Suppressor macrophage treated with lipopolysaccharide for 4 hours (primary cell): ENCODE measurements around the gene ULK4.
"Not testable (repeated sequence)": the region's sequence is repeated elsewhere in the genome, so short reads cannot be mapped to it uniquely, and the experiment has no call there.

Experiments
- DNase-seq: peaks from one replicate; pipeline ENCODE4 v3.0.0-alpha.2; 2020

ULK4 gene

DNA sequence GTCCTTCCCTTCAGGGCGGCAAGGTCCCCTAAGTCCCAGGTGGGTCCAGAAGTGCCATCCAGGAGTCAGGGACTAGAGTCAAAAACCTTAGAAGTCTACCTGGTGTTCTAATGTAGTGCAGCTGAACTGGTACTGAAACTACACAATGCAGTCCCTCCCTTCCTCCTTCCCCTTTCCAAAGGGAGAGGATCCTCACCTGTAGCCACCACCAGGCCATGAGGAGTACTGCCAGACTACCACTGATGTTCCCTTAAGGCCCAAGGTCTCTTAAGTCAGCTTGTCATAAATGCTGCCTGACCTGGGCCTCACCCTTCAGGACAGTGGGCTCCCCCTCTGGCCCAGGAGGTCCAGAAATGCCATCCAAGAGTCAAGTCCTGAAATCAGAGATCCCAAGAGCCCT, 98.9 kb downstream of the ULK4 start:
- no peak for DNase-seq

DNA sequence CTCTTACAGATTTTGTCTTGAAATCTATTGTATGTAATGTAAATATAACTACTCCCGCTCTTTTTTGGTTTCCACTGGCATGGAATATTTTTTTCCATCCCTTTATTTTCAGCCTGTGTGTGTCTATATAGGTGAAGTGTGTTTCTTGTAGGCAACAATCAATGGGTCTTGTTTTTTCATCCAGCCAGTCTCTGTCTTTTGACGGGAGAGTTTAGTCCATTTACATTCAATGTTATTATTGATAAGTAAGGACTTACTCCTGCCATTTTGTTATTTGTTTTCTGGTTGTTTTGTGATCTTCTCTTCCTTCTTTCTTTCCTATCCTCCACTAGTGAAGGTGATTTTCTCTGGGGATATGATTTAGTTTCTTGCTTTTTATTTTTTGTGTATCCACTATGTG, 101.4 kb downstream of the ULK4 start:
- DNase-seq, result not testable (repeated sequence)

DNA sequence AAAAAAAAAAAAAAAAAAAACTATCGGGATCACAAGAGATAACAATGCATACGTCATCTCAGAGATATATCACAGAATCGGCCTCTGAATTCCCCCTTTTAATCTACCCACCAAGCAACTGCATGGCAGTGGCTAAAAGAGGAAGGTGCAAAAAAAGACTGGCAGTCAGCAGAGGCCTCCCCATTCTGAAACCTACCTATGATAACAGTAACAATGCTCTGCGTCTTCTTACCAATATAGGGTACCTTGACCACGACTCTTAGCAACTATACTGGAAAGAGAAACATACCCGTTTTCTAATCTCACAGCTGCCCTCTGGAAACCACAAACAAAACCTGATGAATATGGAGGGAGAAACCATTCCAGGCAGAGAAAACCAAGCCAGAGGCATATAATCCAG, 106.9 kb downstream of the ULK4 start:
- DNase-seq, result no peak

DNA sequence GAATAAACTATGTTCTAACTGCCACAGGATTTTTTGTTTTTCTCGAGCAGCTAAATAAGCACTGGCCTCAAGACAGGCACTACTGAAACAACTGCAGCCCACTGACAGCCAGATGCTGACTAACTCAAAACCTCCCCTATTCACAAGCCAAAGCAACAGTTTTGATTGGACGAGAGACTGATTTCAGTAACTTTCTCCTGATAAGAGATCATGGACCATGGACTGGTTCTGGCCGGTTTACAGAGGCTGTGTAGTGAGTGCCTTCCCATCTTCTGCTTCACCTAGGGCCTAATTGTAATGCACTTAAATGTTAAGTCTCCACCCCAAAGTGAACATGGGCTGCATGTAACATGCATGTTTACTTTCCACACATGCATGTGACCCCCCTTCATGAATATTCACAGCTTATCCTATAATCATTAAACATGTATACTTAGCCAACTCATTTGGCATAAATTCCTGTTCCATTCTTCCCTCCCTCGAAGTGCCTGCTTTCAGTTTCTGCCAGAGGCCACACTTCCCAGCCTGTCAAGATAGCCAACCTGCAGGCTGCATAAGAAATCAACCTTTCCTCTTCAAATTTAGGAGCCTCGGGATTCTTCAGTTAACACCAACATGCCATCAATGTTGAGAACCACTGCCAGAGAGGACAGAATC, 108.2 kb downstream of the ULK4 start:
- DNase-seq, result no peak

DNA sequence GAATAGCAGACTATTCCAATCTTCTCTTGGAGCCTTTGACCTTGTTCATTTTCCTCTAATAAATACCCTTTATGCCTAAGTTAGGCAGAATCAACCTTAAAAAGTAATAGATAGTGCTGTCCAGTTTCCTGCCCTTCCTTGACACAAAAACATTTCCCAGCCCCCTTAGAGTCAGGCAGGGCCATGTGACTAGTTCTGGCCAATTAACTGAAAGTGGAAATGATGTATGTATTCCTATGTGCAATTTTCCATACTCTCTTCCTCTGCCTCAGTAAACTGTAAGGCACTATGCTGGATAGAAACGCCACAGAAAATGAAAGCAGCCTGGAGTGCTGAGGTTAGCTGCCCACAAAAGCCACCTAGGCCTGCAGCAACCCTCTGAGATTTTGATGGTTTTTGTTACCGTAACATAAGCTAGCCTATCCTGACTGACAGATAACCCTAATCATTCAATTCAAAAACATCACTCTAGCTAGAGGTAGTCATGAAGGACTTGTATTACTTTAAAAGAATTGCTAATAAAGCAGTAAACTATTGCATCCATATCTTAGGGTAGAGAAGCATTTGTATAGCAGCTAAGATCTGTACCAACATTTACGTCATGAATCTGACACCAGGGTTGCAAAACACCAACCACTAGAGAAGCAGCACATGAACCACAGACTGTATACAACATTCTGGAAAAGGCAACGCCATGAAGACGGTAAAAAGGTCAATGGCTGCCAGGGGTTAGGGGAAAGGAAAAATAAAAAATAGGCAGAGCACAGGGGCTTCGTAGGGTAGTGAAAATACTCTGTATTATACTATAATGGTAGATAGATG, 112.9 kb downstream of the ULK4 start:
- DNase-seq, result no peak

DNA sequence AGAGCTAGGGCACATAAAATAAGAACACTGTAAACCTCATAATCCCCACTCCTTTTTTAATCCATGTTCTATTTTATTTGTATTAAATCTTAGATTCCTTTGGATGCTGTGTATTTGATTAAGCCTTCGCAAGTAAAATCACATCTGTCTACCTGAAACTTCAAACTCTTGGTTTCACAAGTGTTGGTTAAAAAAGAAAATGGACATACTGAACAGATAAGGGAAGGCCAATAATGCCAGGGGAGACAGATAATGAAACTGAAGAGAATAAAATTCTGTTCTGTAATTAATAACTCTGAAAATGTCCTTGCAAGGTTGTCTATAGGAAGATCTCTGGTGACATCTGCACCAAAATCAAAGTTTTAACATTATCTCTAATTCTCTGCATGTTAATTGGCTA, 114.2 kb downstream of the ULK4 start:
- DNase-seq, result no peak

DNA sequence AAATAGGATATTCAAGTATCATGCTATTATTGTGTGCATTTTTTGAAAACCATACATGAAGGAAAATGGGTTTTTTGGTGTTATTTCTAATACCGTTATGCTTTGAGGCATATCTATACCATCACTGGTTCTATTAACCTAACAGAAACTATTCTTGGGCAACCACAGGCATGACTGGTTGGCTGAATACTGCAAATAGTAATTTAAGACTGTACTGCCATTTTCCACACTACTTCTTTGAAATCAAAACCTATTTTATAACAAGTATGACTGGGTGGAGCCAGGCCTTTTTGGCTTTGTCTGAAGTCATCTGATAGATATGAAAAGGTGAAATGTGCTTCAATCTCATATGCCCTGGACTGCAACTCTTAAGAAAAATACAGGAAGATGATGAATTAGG, 115.1 kb downstream of the ULK4 start:
- no peak for DNase-seq

DNA sequence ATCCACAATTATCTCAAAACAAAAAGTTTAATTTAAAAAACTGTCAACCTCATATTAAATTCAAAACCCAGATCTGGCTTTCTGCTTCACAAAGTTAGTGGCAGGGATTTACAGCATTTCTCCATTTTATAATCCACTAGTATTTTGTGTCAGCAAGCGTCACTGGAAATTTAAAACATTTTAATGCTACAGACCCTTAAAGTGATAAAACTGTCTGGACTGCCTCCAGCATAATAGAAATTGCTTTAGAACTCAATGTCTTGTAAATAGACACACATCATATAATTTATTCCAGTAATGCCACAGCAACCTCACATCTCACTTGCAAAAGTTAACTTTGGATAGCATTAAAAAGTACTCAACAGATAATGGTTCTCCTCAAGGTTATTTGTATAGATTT, 116.1 kb downstream of the ULK4 start:
- DNase-seq, result no peak

DNA sequence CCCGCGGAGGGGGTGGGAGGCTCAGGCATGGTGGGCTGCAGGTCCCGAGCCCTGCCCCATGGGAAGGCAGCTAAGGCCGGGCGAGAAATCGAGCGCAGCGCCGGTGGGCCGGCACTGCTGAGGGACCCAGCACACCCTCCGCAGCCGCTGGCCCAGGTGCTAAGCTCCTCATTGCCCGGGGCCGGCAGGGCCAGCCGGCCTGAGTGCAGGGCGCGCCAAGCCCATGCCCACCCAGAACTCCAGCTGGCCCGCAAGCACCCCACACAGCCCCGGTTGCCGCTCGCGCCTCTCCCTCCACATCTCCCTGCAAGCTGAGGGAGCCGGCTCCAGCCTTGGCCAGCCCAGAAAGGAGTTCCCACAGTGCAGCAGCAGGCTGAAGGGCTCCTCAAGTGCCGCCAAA, 117.6 kb downstream of the ULK4 start:
- DNase-seq, result not testable (repeated sequence)

DNA sequence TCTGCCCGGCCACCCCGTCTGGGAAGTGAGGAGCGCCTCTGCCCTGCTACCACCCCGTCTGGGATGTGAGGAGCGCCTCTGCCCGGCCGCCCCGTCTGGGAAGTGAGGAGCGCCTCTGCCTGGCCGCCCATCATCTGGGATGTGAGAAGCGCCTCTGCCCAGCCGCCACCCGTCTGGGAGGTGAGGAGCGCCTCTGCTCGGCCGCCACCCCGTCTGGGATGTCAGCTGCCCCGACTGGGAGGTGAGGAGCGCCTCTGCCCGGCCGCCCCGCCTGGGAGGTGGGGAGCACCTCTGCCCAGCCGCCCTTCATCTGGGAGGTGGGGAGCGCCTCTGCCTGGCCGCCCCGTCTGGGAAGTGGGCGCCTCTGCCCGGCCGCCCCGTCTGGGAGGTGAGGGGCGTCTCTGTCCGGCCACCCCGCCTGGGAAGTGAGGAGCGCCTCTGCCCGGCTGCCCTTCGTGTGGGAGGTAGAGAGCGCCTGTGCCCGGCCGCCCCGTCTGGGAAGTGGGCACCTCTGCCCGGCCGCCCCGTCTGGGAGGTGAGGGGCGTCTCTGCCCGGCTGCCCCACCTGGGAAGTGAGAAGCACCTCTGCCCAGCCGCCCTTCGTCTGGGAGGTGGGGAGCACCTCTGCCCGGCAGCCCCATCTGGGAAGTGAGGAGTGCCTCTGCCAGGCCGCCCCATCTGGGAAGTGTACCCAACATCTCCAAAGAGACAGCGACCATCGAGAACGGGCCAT, 120.8 kb downstream of the ULK4 start:
- DNase-seq, result not testable (repeated sequence)

DNA sequence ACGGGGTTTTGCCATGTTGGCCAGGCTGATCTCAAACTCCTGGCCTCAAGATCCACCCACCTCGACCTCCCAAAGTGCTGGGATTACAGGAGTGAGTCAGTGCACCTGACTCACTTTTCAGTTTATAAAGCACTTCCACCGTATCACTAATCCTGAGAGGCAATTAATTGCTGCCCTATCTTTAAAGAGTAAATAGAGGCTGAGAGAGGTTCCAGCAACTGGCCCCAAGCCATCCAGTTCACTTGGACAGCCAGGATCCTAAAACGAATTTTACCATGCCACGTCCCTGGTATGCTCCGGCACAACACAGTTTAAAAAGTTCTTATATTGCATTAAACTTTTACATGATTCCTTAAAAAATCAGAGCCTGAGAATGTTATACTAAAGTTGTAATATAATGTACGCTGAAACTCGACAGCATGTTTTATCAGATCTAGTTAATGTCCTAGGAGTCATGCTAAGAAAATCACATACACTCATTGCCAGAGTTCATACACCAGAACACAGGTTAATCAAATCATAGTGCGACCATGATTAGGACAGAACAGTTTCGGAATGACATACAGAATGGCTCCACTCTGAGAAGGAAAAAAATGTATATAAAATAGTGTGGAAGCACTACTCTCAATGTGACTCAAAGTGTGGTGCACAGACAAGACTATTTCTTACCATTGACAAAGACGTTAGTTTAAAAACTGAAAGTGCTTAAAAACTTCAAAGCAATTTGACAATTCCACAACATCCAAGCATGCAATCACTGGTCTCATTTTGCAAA, 125.4 kb downstream of the ULK4 start:
- no peak for DNase-seq

DNA sequence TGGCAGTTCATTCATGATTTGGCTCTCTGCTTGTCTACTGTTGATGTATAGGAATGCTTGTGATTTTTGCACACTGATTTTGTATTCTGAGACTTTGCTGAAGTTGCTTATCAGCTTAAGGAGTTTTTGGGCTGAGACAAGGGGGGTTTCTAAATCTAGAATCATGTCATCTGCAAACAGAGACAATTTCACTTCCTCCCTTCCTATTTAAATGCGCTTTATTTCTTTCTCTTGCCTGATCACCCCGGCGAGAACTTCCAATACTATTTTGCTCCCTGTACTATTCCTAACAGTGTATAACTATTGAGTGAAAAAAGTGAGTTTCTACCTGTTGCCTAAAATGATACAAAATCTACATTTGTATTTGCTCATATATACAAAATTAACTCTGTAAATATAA, 128.3 kb downstream of the ULK4 start:
- no peak for DNase-seq

DNA sequence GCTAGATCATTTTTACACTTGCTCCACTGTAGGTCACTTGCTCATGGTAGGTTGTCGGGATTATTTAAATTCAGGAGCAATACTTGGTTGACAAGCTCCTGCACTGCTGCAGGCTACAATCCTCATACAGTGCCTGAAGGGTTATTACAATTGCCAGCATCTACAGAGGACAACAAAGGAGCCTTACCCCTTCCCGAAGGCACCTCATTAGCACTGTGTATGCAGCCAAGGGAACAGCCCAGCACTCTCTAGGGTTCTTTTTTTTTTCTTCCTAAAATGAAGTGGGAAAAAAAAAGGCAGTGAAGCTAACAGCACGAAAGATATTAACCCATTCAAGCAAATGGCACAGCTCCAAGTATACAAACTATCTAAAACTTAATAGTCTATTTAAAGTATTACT, 142.7 kb downstream of the ULK4 start:
- DNase-seq, result no peak

DNA sequence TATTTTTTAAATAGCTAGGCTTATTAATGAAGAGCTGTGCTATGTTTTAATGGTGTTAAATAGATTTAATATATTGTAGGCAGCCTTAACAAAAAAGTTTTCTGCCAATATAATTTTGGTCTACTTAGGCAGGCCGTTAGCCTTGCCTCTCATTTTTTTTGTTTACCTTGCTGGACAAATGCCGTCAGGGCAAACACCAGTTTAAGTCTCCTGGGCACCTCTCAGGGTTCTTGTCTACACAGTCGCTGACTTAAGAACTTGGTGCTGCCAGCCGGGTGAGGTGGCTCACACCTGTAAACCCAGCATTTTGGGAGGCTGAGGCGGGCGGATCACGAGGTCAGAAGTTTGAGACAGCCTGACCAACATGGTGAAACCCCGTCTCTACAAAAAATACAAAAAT, 153.3 kb downstream of the ULK4 start:
- no peak for DNase-seq

DNA sequence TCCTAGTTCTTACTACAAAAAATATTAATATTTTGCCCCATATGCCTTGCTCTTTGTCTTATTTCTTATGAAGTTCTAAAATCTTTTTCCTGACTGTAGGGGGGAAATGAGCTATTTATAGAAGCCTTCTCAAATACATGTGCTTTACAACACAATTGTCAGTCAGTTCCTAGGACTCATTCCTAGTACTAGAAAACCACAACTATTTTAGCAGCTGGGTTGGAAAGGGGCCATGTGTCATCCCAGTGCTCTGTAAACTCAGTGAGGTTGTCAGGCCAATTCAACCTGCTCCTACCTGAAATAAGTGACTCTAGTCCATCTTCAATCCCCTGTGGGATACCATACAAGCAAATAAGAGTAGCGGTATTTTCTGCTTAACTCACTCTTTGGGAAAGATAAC, 153.8 kb downstream of the ULK4 start:
- no peak for DNase-seq

DNA sequence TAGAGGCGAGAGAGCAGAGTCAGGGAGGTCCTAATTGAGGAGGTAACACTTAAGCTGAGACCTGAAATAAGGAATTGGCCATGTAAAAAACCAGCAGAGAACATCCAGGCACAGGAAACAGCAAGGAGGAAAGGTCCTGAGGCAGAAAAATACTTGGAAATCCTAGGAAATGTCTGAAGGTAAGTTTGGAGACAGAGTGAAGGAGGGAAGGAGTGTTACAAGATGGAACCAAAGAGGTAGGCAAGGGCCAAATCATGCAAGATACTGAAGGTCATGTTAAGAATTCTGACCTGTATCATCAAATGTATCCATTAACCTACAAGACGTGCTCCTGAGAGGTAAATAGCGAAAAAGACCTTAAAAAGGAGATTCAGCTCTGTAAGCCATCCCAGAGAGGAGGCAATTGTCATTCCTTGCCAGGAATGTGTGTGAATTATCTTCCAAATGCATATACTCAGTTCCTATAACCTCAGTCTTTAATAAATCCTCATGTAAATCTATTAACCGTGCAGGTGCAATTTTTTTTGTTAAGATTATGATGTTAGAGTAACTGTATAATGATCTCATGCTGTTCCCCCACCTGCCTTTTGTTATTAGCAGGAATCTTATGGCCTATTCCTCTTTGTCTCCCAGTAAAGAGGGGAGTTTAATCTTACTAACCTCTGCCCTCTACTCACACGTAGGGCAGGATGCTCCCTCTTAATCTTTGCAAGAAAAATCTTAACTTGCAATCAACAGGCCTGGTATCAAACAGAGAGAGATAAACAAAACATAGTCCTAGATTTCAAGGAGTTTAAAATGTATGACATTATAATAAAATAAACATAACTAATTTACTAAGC, 166.9 kb downstream of the ULK4 start:
- DNase-seq, result no peak

DNA sequence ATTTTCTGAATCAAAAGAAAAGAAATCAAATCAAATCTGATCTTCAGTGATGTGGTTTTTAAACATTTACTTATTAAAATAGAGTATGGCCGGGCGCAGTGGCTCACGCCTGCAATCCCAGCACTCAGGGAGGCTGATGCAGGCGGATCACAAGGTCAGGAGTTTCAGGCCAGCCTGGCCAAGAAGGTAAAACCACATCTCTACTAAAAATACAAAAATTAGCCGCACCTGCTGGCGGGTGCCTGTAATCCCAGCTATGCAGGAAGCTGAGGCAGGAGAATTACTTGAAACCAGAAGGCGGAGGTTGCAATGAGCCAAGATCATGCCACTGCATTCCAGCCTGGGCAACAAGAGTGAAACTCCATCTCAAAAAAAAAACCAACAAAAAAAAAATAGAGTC, 169.1 kb downstream of the ULK4 start:
- no peak for DNase-seq

DNA sequence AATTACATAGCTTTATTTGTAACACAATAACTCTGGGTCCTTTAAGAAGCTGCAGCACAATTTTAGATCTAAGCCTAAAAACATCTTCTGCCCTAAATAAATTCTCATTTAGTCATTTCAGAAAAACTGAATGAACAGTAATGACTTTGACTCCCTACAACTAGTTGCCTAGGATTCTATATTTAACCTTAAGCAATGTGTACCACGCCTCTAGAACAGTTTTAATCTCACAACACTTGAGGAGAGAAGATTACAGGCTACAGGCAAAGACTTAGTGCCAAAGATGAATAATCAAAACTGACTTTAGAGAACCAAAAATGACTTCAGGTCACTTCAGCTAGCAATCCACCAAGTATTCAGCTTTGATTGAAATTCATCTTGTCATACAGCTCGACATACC, 192.8 kb downstream of the ULK4 start:
- DNase-seq, result no peak

DNA sequence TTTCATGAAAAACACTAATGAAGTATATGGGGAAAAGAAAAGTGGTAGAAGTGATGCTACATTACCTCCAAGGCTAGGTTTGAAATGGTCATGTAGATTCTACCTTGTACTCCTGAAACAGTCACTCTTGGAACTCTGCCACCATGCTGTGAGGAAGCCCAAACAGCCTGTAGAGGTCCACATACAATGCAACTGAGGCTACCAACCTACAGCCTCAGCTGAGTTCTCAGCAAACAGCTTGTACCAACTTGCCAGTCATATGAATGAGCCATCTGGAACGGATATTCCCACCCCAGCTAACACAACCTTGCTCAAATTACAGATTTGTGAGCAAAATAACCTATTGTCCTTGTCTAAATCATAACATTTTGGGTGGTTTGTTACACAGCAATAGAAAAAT, 193.5 kb downstream of the ULK4 start:
- DNase-seq, result no peak

DNA sequence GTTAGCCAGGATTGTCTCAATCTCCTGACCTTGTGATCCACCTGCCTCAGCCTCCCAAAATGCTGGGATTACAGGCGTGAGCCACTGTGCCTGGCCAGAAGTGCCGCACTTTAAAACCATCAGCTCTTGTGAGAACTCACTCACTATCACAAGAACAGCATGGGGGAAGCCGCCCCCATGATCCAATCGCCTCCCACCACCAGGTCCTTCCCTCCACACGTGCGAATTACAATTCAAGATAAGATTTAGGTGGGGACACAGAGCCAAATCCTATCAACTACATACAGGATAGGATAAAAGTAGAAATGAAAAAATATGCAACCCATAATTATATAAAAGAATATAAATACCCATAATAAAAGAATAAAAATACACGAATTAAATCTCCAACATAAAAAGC, 199.0 kb downstream of the ULK4 start:
- DNase-seq, result not testable (repeated sequence)

DNA sequence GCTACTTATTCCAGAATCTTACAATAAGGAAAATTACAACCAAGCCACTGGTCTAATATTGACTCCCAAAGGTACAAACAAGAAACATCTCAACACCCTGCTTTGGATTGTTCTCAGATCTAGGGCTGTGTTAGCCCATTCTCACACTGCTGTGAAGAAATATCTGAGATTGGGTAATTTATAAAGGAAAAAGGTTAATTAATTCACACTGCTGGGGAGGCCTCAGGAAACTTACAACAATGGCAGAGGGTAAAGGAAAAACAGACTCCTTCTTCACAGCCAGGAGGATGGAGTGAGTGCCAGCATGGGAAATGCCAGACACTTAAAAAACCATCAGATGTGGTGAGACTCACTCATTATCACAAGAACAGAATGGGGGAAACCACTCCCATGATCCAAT, 208.3 kb downstream of the ULK4 start:
- DNase-seq, result no peak

DNA sequence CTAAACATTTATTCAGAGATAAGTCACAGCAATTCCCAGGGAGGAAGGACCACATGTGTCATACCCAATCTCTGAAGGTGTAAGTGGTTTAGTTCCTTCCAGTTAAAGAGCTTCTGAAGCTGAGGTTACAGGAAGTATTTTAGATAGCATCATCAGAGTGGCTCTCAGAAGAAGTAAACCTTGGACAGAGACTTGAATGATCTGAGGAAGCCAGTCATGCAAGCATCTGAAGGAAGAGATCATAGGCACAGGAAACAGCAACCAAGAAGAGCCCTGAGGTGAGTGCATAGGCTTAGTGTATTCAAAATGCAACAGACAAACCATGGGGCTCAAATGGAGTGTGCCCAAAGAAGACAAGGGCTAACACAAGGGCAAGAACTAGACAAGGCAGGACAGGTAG, 210.3 kb downstream of the ULK4 start:
- no peak for DNase-seq
